ENCODE data around the gene UPP2. TPM values are rescaled to one million over a fixed set of nuclear protein-coding genes. Genes with fewer than 3 reads are reported as not detected.

The UPP2 gene
- total RNA-seq, 4 donors from 2014 or later: not detected

DNA sequence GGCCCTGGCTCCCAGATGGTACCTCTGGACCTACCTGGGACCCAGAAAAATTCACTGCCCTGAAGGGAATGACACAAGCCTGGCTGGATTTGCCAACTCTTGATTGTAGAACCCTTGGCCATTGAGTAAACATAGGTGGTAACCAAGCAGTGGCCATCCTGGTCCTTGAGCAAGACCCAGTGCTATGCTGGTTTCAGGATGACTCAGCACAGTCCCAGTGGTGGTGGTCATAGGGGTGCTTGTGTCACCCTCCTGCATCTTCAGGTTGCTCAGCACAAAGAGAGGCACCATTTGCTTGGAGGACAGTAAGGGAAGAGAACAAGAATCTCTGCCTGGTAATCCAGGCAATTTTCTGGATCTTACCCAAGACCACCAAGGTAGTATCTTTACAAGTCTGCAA, 52.9 kb downstream of the UPP2 start:
- intact Hi-C loops (cut with DNase I; ENCODE audit: low total_unique reads): no loop called here
- Histone ChIP-seq H3K27ac (no peak overlapping the region), H3K9me3 (no peaks in the 10 kb centered on the region), H3K27me3 (no peaks in the 10 kb centered on the region), H3K4me3 (no peak overlapping the region), H3K4me1 (no peaks in the 10 kb centered on the region), H3K36me3 (no peaks in the 10 kb centered on the region)
- in situ Hi-C loops (cut with MboI; ENCODE audit: low sequenced_read_pairs in 4 of 4): no loop called here
- ATAC-seq (no peak), DNase-seq (no peak)
- TF ChIP-seq, protein P1, sequence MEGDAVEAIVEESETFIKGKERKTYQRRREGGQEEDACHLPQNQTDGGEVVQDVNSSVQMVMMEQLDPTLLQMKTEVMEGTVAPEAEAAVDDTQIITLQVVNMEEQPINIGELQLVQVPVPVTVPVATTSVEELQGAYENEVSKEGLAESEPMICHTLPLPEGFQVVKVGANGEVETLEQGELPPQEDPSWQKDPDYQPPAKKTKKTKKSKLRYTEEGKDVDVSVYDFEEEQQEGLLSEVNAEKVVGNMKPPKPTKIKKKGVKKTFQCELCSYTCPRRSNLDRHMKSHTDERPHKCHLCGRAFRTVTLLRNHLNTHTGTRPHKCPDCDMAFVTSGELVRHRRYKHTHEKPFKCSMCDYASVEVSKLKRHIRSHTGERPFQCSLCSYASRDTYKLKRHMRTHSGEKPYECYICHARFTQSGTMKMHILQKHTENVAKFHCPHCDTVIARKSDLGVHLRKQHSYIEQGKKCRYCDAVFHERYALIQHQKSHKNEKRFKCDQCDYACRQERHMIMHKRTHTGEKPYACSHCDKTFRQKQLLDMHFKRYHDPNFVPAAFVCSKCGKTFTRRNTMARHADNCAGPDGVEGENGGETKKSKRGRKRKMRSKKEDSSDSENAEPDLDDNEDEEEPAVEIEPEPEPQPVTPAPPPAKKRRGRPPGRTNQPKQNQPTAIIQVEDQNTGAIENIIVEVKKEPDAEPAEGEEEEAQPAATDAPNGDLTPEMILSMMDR (IDR thresholded peaks at IDR 0.05 in 4 of 5, conservative IDR thresholded peaks at IDR 0.05 in 1 of 5): no peak
- TF ChIP-seq POLR2A (IDR thresholded peaks at IDR 0.05): no peak

DNA sequence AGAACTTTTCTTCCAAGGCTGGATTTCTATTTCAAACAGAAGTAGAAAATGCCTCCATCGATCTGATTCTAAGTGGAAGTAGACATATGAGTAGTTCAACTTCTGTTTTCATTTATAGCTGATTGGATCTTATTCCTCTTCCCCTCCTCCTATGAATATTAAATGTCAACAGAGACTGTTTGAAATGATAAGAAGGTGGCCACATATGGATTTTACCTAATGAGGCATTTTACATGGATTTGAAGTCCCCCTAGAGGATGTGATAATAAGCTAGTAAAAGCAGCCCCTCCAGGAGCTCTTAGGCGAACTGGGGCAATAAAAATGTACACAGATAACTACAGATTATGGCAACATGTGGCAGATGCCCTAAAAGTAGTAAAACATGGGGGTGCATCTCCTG, 71.0 kb downstream of the UPP2 start:
- Histone ChIP-seq H3K27ac (no peak overlapping the region), H3K4me3 (no peak overlapping the region), H3K4me1 (no peaks in the 10 kb centered on the region), H3K27me3 (no peaks in the 10 kb centered on the region), H3K9me3 (no peaks in the 10 kb centered on the region), H3K36me3 (no peaks in the 10 kb centered on the region)
- TF ChIP-seq, protein P1 (IDR thresholded peaks at IDR 0.05 in 4 of 5, conservative IDR thresholded peaks at IDR 0.05 in 1 of 5): no peak
- TF ChIP-seq POLR2A (IDR thresholded peaks at IDR 0.05): no peak
- in situ Hi-C loops (cut with MboI; ENCODE audit: low sequenced_read_pairs in 4 of 4): no loop called here
- DNase-seq: no peak
- intact Hi-C loops (cut with DNase I; ENCODE audit: low total_unique reads): no loop called here
- no peak for ATAC-seq

DNA sequence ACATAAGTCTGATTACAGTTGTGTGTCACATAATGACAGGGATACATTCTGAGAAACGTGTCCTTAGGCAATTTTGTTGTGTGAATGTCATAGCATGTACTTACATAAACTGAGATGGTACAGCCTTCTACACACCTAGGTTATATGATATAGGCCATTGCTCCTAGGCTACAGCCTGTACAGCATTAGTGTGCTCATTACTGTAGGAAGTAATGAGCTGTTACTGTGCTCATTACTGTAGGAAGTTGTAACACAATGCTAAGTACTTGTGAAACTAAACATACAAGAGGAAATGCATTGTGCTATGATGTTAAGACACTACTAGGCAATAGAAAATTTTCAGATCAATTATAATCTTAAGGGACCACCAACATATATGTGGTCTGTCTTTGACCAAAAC, 72.8 kb downstream of the UPP2 start:
- Histone ChIP-seq H3K9me3 (no peaks in the 10 kb centered on the region), H3K36me3 (no peaks in the 10 kb centered on the region), H3K27ac (no peak overlapping the region), H3K4me3 (no peak overlapping the region), H3K27me3 (no peaks in the 10 kb centered on the region), H3K4me1 (no peaks in the 10 kb centered on the region)
- DNase-seq (no peak), ATAC-seq (no peak)
- TF ChIP-seq POLR2A (IDR thresholded peaks at IDR 0.05): no peak
- TF ChIP-seq, protein P1 (IDR thresholded peaks at IDR 0.05 in 4 of 5, conservative IDR thresholded peaks at IDR 0.05 in 1 of 5): no peak
- intact Hi-C loops (cut with DNase I; ENCODE audit: low total_unique reads): no loop called here
- in situ Hi-C loops (cut with MboI; ENCODE audit: low sequenced_read_pairs in 4 of 4): no loop called here

DNA sequence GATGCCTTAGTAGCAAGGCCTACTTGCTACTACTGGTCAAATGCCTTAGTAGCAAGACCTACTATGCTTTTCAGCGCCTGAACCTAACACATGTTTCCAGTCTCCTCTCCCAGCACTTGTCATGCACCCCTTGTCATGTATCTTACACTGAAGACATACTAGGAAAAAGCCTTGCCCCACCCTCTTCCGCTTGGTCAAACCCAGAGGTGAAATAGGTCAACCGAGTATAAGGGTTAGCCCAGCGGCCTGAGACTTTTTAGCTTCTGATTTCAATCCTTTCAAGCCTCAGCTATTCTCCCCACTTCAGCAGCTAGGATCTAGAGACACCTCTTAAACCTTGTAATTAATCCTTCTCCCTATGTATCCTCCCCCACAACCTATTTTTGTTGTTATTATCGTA, 73.3 kb downstream of the UPP2 start:
- H3K9me3 ChIP-seq: no peaks in the 10 kb centered on the region
- DNase-seq (no peak), ATAC-seq (no peak)
- in situ Hi-C loops (cut with MboI; ENCODE audit: low sequenced_read_pairs in 4 of 4): loop anchor here in 1 of 4 donors (25.0 kb wide), 1 partner anchor 562 kb away; no protein-coding TSS in a partner anchor
- no peaks in the 10 kb centered on the region for H3K27me3 ChIP-seq
- no peak overlapping the region for H3K27ac ChIP-seq
- no peaks in the 10 kb centered on the region for H3K4me1 ChIP-seq
- intact Hi-C loops (cut with DNase I; ENCODE audit: low total_unique reads): no loop called here
- TF ChIP-seq, protein P1 (IDR thresholded peaks at IDR 0.05 in 4 of 5, conservative IDR thresholded peaks at IDR 0.05 in 1 of 5): no peak
- TF ChIP-seq POLR2A (IDR thresholded peaks at IDR 0.05): no peak
- no peaks in the 10 kb centered on the region for H3K36me3 ChIP-seq
- no peak overlapping the region for H3K4me3 ChIP-seq

DNA sequence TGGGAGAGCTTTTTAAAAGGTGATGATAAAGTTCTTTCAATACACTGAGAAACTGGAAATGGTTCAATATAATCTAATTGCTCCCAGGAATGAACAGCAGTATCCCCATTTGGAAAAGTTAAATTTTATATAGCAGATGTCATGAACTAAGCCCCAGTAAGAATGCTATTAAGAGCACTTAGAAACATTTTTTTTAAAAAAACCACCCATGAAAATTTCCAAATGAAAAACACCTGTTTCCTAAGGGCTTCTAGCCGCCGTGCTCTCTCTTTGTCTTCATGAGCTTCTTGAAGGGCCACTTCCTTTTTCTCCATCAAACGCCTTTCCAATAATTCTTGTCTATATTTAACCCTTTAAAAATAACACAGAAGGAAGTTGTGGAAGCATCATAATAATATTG, 77.0 kb downstream of the UPP2 start:
- Histone ChIP-seq H3K4me3 (no peak overlapping the region), H3K36me3 (no peaks in the 10 kb centered on the region), H3K9me3 (no peaks in the 10 kb centered on the region), H3K4me1 (no peaks in the 10 kb centered on the region), H3K27me3 (no peaks in the 10 kb centered on the region), H3K27ac (no peak overlapping the region)
- ATAC-seq: no peak
- in situ Hi-C loops (cut with MboI; ENCODE audit: low sequenced_read_pairs in 4 of 4): loop anchor here in 1 of 4 donors (25.0 kb wide), 1 partner anchor 559 kb away; no protein-coding TSS in a partner anchor
- no peak for DNase-seq
- TF ChIP-seq, protein P1 (IDR thresholded peaks at IDR 0.05 in 4 of 5, conservative IDR thresholded peaks at IDR 0.05 in 1 of 5): no peak
- TF ChIP-seq POLR2A (IDR thresholded peaks at IDR 0.05): no peak
- intact Hi-C loops (cut with DNase I; ENCODE audit: low total_unique reads): no loop called here

Data from gastrocnemius medialis (tissue), 4 donors.